Endothelial cell (in vitro differentiated cells): ENCODE measurements around the gene ICAM4. TPM values are rescaled to one million over a fixed set of nuclear protein-coding genes. Genes with fewer than 3 reads are reported as not detected.

Experiments
- DNase-seq: peaks from one replicate; pipeline ENCODE4 v3.0.0; 2021; ENCODE audit warnings: low spot score
- H3K27ac Mint-ChIP-seq: one replicate; pipeline ENCODE4 v1.8.0; 2021; ENCODE audit warnings: mixed read lengths, inconsistent platforms; ENCODE audit not compliant: unreplicated experiment
- H3K27me3 Mint-ChIP-seq: one replicate; pipeline ENCODE4 v1.8.0; 2021; ENCODE audit warnings: mild to moderate bottlenecking, moderate library complexity, mixed read lengths, inconsistent platforms; ENCODE audit not compliant: unreplicated experiment
- H3K36me3 Mint-ChIP-seq: one replicate; pipeline ENCODE4 v1.8.0; 2021; ENCODE audit warnings: mild to moderate bottlenecking, low read depth, mixed read lengths, inconsistent platforms; ENCODE audit not compliant: unreplicated experiment
- H3K4me1 Mint-ChIP-seq: one replicate; pipeline ENCODE4 v1.8.0; 2021; ENCODE audit warnings: mild to moderate bottlenecking, mixed read lengths, inconsistent platforms; ENCODE audit not compliant: unreplicated experiment
- H3K4me3 Mint-ChIP-seq: one replicate; pipeline ENCODE4 v1.8.0; 2021; ENCODE audit warnings: mild to moderate bottlenecking, mixed read lengths, inconsistent platforms; ENCODE audit not compliant: unreplicated experiment
- H3K9me3 Mint-ChIP-seq: one replicate; pipeline ENCODE4 v1.8.0; 2021; ENCODE audit warnings: mixed read lengths, inconsistent platforms; ENCODE audit not compliant: unreplicated experiment
- total RNA-seq: library from RNA; stranded (reverse); fragmentation: NEBNext Ultra II Directional; extraction: Animal tissue kit (Norgen Biotek cat#: 25700); gene quantifications from one replicate; pipeline ENCODE4 v1.2.1, GENCODE V29; 2021; ENCODE audit not compliant: unreplicated experiment
- TF ChIP-seq, protein P1 (sequence below): fragments of 200-600 bp; sonication (generic); IDR thresholded peaks from one replicate; pipeline ENCODE4 v1.5.0; 2021; ENCODE audit warnings: antibody characterized with exemption; ENCODE audit not compliant: unreplicated experiment

Gene ICAM4
- total RNA-seq, 1 donor from 2014 or later = 0.36 TPM

- Mint-ChIP-seq H3K4me1 (peaks cover 14% of the 10 kb centered on the region), H3K36me3 (no peaks in the 10 kb centered on the region), H3K4me3 (no peak overlapping the region), H3K27me3 (peaks cover 17% of the 10 kb centered on the region), H3K9me3 (no peaks in the 10 kb centered on the region), H3K27ac (peak overlapping the region; percentile 99)
- DNase-seq = peak; percentile 95
- TF ChIP-seq, protein P1, sequence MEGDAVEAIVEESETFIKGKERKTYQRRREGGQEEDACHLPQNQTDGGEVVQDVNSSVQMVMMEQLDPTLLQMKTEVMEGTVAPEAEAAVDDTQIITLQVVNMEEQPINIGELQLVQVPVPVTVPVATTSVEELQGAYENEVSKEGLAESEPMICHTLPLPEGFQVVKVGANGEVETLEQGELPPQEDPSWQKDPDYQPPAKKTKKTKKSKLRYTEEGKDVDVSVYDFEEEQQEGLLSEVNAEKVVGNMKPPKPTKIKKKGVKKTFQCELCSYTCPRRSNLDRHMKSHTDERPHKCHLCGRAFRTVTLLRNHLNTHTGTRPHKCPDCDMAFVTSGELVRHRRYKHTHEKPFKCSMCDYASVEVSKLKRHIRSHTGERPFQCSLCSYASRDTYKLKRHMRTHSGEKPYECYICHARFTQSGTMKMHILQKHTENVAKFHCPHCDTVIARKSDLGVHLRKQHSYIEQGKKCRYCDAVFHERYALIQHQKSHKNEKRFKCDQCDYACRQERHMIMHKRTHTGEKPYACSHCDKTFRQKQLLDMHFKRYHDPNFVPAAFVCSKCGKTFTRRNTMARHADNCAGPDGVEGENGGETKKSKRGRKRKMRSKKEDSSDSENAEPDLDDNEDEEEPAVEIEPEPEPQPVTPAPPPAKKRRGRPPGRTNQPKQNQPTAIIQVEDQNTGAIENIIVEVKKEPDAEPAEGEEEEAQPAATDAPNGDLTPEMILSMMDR = peak; percentile 86
Measured at GRCh38 chr19:10269333-10270179, 17.2 kb upstream of the ICAM4 start.

DNA sequence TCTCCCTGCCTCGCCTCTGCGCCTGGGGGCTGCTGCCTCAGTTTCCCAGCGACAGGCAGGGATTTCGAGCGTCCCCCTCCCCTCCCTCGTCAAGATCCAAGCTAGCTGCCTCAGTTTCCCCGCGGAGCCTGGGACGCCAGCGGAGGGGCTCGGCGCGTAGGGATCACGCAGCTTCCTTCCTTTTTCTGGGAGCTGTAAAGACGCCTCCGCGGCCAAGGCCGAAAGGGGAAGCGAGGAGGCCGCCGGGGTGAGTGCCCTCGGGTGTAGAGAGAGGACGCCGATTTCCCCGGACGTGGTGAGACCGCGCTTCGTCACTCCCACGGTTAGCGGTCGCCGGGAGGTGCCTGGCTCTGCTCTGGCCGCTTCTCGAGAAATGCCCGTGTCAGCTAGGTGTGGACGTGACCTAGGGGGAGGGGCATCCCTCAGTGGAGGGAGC lies 16.6 kb upstream of the ICAM4 start:
- peaks cover 17% of the 10 kb centered on the region for H3K27me3 Mint-ChIP-seq
- TF ChIP-seq, protein P1 = no peak
- H3K4me3 Mint-ChIP-seq = no peak overlapping the region
- no peaks in the 10 kb centered on the region for H3K36me3 Mint-ChIP-seq
- DNase-seq = no peak
- peak overlapping the region; percentile 84 for H3K27ac Mint-ChIP-seq
- H3K4me1 Mint-ChIP-seq = peaks cover 14% of the 10 kb centered on the region
- H3K9me3 Mint-ChIP-seq = no peaks in the 10 kb centered on the region

GRCh38 chr19:10270616-10271394 lies 15.9 kb upstream of the ICAM4 start, which contains the start of gene ICAM1:
Gene ICAM1 (plus strand): TSS chr19:10271120. CDS start chr19:10271160, 40 bp downstream.
- DNase-seq = peak; percentile 77
- TF ChIP-seq, protein P1 = no peak
- Mint-ChIP-seq H3K4me3 (no peak within 1 kb of the TSS), H3K9me3 (no peaks in the 10 kb centered on the region), H3K27me3 (peaks cover 17% of the 10 kb centered on the region), H3K27ac (peak within 1 kb of the TSS; percentile 84), H3K36me3 (no peaks in the 10 kb centered on the region), H3K4me1 (peaks cover 14% of the 10 kb centered on the region)

DNA sequence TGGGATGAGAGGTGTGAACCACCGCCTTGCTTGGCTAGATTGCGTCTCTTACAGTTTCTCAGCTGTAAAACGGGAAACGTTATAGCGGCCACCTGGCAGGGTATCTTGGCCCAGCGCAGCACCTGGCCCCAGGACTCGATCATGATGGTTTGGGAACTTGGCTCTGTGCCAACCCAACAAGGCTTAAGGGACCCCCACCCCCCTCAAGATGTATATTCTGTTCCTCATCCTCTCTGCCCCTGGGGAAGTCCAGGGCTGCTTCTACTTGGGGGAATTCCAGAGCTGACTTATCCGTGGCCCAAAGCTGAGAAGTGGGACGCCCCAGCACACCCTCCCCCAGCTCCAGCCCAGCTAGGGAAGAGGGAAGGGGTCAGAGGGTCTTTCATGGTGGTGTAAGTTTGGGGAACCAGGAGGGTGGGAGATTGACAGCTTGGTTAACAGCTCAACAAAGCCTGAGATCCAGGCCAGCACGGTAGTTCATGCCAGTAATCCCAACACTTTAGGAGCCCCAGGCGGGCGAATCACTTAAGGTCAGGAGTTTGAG lies 15.1 kb upstream of the ICAM4 start:
- no peak for DNase-seq
- Mint-ChIP-seq H3K27ac (peak overlapping the region; percentile 36), H3K4me3 (no peak overlapping the region), H3K27me3 (peaks cover 15% of the 10 kb centered on the region), H3K36me3 (no peaks in the 10 kb centered on the region), H3K9me3 (no peaks in the 10 kb centered on the region), H3K4me1 (peaks cover 14% of the 10 kb centered on the region)
- TF ChIP-seq, protein P1 = no peak
